Tibial artery (tissue), 4 donors: ENCODE data around the gene ZMAT2.
"Not testable (repeated sequence)": the region's sequence is repeated elsewhere in the genome, so short reads cannot be mapped to it uniquely, and the experiment has no call there.

ENCODE experiments used
- DNase-seq, 2 donors: peaks; one replicate each; pipeline ENCODE4 v3.0.0-alpha.2; 2019
- H3K27ac ChIP-seq, 2 donors: fragments of 200-600 bp; sonication (generic) in 1 of 2; 1 replicate in 1 of 2; 2 replicates in 1 of 2; pipeline ENCODE4 v1.5.1; 2018 to 2019; ENCODE audit warnings: mild to moderate bottlenecking in 1 of 2
- H3K27me3 ChIP-seq, 2 donors: fragments of 200-600 bp; sonication (generic) in 1 of 2; one replicate each; pipeline versions ENCODE4 v1.5.1 to v1.6.0; 2016 to 2019
- H3K36me3 ChIP-seq, 3 donors: fragments of 200-600 bp; sonication (generic) in 2 of 3; one replicate each; pipeline ENCODE4 v1.5.1; 2016 to 2019; ENCODE audit warnings: mild to moderate bottlenecking in 2 of 3
- H3K4me1 ChIP-seq, 4 donors: fragments of 200-600 bp; sonication (generic) in 2 of 4; 1 replicate in 3 of 4; 2 replicates in 1 of 4; pipeline ENCODE4 v1.5.1; 2016 to 2019
- H3K4me3 ChIP-seq, 2 donors: fragments of 200-600 bp; sonication (generic) in 1 of 2; 1 replicate in 1 of 2; 2 replicates in 1 of 2; pipeline ENCODE4 v1.5.1; 2018 to 2019; ENCODE audit warnings: mild to moderate bottlenecking in 2 of 2
- H3K9me3 ChIP-seq, 3 donors: fragments of 200-600 bp; sonication (generic) in 1 of 3; one replicate each; pipeline ENCODE4 v1.5.1; 2016 to 2019
- intact Hi-C: fragments of 100-400 bp; cut with DNase I; formaldehyde crosslinking; loops from one replicate; pipeline ENCODE4 v1.15.0; 2023; ENCODE audit warnings: low total_unique reads
- TF ChIP-seq, protein P1 (sequence below), 2 experiments: fragments of 200-600 bp in 1 of 2; fragments of 450-650 bp in 1 of 2; IDR thresholded peaks; one replicate each; pipeline ENCODE4 v1.5.1; 2017 to 2019; ENCODE audit warnings: antibody characterized with exemption in 2 of 2, mild to moderate bottlenecking in 1 of 2, moderate library complexity in 1 of 2

ZMAT2 gene

DNA sequence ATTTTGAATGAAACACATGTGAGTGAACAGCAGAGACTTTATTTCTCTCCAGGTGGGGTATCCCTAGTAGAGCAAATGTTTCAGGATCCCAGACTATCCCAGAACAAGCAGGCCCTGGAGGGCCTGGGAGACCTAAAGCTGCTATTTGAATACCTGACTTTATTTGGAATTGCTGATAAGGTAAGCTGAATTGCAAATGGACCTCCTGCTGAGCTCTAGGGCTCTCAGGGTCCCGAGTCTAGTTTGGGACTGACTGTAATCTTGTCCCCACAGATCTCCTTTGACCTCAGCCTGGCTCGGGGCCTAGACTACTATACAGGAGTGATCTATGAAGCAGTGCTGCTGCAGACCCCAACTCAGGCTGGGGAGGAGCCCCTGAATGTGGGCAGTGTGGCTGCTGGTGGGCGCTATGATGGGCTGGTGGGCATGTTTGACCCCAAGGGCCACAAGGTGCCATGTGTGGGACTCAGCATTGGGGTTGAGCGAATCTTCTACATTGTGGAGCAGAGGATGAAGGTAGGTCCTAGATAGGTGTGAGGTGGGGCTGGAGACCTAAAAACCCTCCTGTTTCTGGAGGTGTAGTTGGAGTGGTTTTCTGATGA, 3.3 kb upstream of the ZMAT2 start:
- Histone ChIP-seq H3K27me3 (no peaks in the 10 kb centered on the region), H3K27ac (no peak overlapping the region), H3K36me3 (peaks cover 54 to 63% (median 61%) of the 10 kb centered on the region in 3 donors), H3K9me3 (no peaks in the 10 kb centered on the region), H3K4me3 (no peak overlapping the region), H3K4me1 (peaks cover 0 to 39% (median 30%) of the 10 kb centered on the region in 4 donors)
- no peak for DNase-seq
- intact Hi-C loops, result loop anchor here (10.0 kb wide), 1 partner anchor 152 kb away; the partner anchor contains the start of gene EIF4EBP3
- TF ChIP-seq, protein P1, sequence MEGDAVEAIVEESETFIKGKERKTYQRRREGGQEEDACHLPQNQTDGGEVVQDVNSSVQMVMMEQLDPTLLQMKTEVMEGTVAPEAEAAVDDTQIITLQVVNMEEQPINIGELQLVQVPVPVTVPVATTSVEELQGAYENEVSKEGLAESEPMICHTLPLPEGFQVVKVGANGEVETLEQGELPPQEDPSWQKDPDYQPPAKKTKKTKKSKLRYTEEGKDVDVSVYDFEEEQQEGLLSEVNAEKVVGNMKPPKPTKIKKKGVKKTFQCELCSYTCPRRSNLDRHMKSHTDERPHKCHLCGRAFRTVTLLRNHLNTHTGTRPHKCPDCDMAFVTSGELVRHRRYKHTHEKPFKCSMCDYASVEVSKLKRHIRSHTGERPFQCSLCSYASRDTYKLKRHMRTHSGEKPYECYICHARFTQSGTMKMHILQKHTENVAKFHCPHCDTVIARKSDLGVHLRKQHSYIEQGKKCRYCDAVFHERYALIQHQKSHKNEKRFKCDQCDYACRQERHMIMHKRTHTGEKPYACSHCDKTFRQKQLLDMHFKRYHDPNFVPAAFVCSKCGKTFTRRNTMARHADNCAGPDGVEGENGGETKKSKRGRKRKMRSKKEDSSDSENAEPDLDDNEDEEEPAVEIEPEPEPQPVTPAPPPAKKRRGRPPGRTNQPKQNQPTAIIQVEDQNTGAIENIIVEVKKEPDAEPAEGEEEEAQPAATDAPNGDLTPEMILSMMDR (IDR thresholded peaks at IDR 0.05), result no peak

DNA sequence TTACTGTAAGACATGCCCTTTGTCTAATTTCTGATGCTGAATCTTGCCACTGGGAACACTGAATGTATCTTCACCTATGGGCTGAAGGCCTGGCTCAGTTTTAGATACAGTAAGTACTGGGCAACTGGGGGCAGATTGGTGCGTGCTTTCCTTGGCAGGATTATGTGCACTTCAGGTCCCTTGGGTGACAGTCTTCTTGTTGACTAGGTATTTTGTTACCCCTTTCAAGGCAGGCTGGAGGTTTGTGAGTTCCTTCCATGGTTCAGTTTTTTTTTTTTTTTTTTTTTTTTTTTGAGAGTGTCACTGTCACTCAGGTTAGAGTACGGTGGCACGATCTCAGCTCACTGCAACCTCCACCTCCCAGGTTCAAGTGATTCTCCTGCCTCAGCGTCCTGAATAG, 7.6 kb downstream of the ZMAT2 start:
- intact Hi-C loops, result no loop called here
- peaks cover 0 to 9% (median 1%) of the 10 kb centered on the region in 4 donors for H3K4me1 ChIP-seq
- no peak overlapping the region for H3K27ac ChIP-seq
- TF ChIP-seq, protein P1 (IDR thresholded peaks at IDR 0.05), result no peak
- H3K27me3 ChIP-seq, result no peaks in the 10 kb centered on the region
- no peaks in the 10 kb centered on the region for H3K9me3 ChIP-seq
- peaks cover 35 to 51% (median 39%) of the 10 kb centered on the region in 3 donors for H3K36me3 ChIP-seq
- DNase-seq, result no peak
- H3K4me3 ChIP-seq, result no peak overlapping the region

DNA sequence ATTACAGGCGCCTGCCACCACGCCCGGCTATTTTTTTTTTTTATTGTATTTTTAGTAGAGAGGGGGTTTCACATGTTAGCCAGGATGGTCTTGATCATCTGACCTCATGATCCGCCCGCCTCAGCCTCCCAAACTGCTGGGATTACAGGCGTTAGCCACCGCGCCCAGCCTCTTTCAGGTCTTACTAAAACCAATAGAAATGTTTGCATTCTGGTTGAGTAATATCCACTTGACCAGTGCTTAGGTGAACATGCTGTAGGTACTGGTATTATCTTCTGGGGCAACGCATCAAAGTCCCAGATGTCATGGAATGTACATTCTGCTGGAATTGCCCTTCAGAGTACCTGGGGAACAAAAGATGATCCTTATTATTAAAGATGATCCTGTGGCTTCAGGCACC, 8.5 kb downstream of the ZMAT2 start:
- peaks cover 27 to 41% (median 31%) of the 10 kb centered on the region in 3 donors for H3K36me3 ChIP-seq
- H3K4me3 ChIP-seq, H3K27me3 ChIP-seq, DNase-seq, H3K9me3 ChIP-seq, H3K27ac ChIP-seq, intact Hi-C loops, H3K4me1 ChIP-seq: not testable (repeated sequence)

DNA sequence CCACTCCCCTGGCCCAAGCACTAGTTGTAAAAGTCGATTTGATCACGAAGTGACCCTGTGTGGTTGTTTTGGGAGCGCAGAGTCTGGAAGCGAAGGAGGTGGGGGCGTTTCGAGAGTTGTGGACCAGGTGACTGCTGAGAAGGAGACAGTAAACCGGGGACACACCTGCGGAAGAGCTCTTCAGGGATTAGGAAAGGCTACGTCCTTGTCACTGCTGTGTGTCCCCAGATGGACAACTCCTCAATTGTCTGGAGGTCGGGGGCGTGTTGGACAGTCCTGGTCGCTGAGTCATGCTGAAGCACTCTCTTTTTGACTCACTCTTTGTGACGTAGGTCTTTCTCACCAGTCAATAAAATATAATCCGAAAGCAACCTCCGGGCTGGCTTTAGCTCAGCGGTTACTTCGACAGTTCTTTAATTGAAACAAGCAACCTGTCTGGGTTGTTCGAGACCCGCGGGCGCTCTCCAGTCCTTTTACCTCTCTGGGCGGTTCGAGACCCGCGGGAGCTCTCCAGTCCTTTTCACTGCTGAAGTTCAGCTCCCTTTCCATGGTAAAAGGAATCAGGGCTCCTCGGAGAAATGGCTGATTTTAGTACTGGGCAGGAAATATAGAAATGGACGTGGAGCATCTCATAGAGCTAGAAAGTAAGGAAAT, 10.8 kb downstream of the ZMAT2 start:
- DNase-seq, result peak; percentile 90
- Histone ChIP-seq H3K27me3 (no peaks in the 10 kb centered on the region), H3K36me3 (peaks cover 5 to 19% (median 10%) of the 10 kb centered on the region in 3 donors), H3K4me1 (peaks cover 0 to 9% (median 1%) of the 10 kb centered on the region in 4 donors), H3K4me3 (peak overlapping the region; percentile 57 to 63), H3K9me3 (no peaks in the 10 kb centered on the region), H3K27ac (peak overlapping the region; percentile 84 to 94)
- TF ChIP-seq, protein P1 (IDR thresholded peaks at IDR 0.05), result no peak
- intact Hi-C loops, result loop anchor here (10.0 kb wide), 1 partner anchor 146 kb away; the partner anchor contains the start of genes APBB3 and SLC35A4

DNA sequence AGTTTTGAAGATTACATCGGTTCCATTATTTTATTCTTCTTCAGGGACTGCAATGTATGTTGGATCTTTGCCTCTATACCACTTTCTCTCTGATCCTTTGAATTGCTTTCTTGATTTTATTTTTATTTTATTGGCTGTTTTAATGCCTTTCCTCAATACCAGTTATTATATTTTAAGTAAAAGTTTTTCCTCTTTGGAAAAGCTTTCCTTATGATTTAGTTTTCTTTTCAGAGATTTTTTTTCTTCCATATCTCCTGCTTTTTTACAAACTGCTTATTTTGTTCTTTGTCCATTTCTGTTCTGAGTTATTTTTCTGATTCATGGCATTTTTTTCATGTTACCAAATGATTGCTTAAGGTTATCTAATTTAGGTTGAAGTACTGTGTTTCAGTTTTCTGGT, 11.5 kb downstream of the ZMAT2 start:
- H3K4me1 ChIP-seq, result peaks cover 0 to 9% (median 1%) of the 10 kb centered on the region in 4 donors
- H3K36me3 ChIP-seq, result peaks cover 0 to 11% (median 5%) of the 10 kb centered on the region in 3 donors
- TF ChIP-seq, protein P1 (IDR thresholded peaks at IDR 0.05), result no peak
- H3K9me3 ChIP-seq, result no peaks in the 10 kb centered on the region
- no peak for DNase-seq
- intact Hi-C loops, result loop anchor here (10.0 kb wide), 1 partner anchor 147 kb away; the partner anchor contains the start of genes APBB3 and SLC35A4
- H3K27me3 ChIP-seq, result no peaks in the 10 kb centered on the region
- H3K27ac ChIP-seq, result peak overlapping the region; percentile 84 to 94
- no peak overlapping the region for H3K4me3 ChIP-seq

DNA sequence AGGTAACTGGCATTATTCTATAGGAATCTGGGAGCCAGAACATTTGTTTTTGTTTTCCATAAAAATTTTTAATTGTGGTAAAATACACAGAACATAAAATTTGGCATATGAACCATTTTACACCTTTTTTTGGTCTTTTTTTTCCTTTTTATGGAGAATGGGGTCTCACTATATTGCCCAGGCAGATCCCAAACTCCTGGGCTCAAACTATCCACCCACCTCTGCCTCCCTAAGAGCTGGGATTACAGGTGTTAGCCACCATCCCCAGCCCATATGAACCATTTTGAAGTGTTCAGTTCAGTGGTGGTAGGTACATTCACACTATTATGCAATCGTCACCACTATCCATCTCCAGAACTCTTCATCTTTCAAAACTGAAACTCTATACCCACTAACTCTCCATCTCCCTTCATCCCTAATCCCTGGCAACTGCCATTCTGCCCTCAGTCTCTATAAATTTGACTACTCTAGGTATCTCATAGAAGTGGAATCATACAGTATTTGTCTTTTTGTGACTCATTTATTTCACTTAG, 13.4 kb downstream of the ZMAT2 start:
- no peak overlapping the region for H3K4me3 ChIP-seq
- intact Hi-C loops, result loop anchor here (10.0 kb wide), 1 partner anchor 149 kb away; the partner anchor contains the start of genes APBB3 and SLC35A4
- peaks cover 0 to 9% (median 1%) of the 10 kb centered on the region in 4 donors for H3K4me1 ChIP-seq
- no peaks in the 10 kb centered on the region for H3K9me3 ChIP-seq
- DNase-seq, result no peak
- H3K27ac ChIP-seq, result no peak overlapping the region
- TF ChIP-seq, protein P1 (IDR thresholded peaks at IDR 0.05), result no peak
- no peaks in the 10 kb centered on the region for H3K27me3 ChIP-seq
- no peaks in the 10 kb centered on the region for H3K36me3 ChIP-seq

DNA sequence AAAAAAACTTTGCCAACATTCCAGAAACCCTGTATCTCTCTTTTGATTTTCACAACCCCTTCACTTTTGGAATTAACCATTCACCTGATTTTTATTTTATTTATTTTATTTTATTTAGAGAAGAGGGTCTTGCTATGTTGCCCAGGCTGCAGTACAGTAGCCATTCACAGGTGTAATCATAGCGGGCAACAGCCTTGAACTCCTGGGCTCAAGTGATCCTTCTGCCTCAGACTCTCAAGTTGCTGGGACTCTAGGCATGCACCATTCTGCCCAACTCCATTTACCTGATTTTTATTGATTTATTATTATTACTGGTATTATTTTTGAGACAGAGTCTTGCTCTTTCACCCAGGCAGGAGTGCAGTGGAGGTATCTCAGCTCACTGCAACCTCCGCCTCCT, 16.0 kb downstream of the ZMAT2 start:
- H3K27ac ChIP-seq, H3K9me3 ChIP-seq, DNase-seq, H3K36me3 ChIP-seq, H3K4me1 ChIP-seq, H3K27me3 ChIP-seq, H3K4me3 ChIP-seq: not testable (repeated sequence)
- intact Hi-C loops, result loop anchor here (10.0 kb wide), 1 partner anchor 151 kb away; the partner anchor contains the start of genes APBB3 and SLC35A4
